Measurements from ENCODE around the gene KCTD19.

DNA sequence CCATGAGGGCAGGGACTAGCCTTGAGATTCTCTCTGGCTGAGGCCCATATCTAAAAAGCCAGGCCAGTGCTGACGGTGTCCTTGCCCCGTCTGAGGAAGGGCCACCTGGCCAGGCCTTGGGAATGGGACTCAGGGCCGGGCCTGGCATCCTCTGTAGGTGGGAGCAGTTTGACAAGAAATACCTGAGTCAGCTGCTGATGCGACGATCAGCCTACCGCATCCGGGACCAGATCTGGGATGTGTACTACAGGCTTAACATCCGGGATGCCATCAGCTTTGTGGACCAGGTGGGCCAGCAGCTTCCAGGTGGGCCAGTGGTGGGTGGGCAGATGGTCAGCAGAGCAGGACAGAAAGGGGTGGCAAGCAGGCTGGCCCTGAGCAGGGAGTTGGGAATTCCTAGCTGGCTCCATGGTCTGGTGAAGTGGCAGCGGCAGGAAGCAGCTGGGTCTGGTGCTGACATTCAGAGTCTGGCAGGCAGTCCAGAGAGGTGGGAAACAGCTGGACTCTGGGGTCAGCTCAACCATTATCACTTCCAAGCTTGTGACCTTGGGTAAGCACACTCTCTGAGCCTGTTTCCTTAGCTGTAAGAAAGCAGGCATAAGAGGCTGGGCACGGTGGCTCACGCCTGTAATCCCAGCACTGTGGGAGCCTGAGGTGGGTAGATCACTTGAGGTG is 68.2 kb downstream of the KCTD19 start:
- TF ChIP-seq, protein P1, sequence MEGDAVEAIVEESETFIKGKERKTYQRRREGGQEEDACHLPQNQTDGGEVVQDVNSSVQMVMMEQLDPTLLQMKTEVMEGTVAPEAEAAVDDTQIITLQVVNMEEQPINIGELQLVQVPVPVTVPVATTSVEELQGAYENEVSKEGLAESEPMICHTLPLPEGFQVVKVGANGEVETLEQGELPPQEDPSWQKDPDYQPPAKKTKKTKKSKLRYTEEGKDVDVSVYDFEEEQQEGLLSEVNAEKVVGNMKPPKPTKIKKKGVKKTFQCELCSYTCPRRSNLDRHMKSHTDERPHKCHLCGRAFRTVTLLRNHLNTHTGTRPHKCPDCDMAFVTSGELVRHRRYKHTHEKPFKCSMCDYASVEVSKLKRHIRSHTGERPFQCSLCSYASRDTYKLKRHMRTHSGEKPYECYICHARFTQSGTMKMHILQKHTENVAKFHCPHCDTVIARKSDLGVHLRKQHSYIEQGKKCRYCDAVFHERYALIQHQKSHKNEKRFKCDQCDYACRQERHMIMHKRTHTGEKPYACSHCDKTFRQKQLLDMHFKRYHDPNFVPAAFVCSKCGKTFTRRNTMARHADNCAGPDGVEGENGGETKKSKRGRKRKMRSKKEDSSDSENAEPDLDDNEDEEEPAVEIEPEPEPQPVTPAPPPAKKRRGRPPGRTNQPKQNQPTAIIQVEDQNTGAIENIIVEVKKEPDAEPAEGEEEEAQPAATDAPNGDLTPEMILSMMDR (IDR thresholded peaks at IDR 0.05; ENCODE audit: low read depth, low read length, poor library complexity, severe bottlenecking), result no peak
- TF ChIP-seq EZH2phosphoT487 (IDR thresholded peaks at IDR 0.05; ENCODE audit: borderline replicate concordance, low read length), result no peak
